ENCODE data around the gene ADK. TPM values are rescaled to one million over a fixed set of nuclear protein-coding genes. Genes with fewer than 3 reads are reported as not detected.
A peak's percentile ranks its signal among the peaks of the same experiment; 100 is the strongest.

ADK gene
- total RNA-seq, 2 experiments from 2014 or later, result 56.9 to 57.5 TPM

- CTCF ChIA-PET, result interaction anchor here (0.7 to 1.9 kb wide), 5 partner anchors 14 to 91 kb away, joined by 3 to 5 read pairs (median 3); no protein-coding TSS in a partner anchor
- H3K9me3 Mint-ChIP-seq, result no peaks in the 10 kb centered on the region
- H3K27ac Mint-ChIP-seq, result peak overlapping the region; percentile 22
- POLR2A ChIA-PET, result interaction anchor here (0.6 kb wide), 1 partner anchor 213 kb away, joined by 3 read pairs; no protein-coding TSS in a partner anchor
- no peak for DNase-seq
- no peak for TF ChIP-seq CTCF (IDR thresholded peaks at IDR 0.05)
- H3K4me1 Mint-ChIP-seq (ENCODE audit: low read depth), result peaks cover 14% of the 10 kb centered on the region
- no peak for ATAC-seq
- peaks cover 53% of the 10 kb centered on the region for H3K36me3 Mint-ChIP-seq (ENCODE audit: low read depth)
- intact Hi-C loops (cut with micrococcal nuclease), result no loop called here
- H3K4me3 Mint-ChIP-seq, result no peak overlapping the region
- H3K27me3 Mint-ChIP-seq, result no peaks in the 10 kb centered on the region
Observed at GRCh38 chr10:74122060-74122459, 29.0 kb upstream of the ADK start.

DNA sequence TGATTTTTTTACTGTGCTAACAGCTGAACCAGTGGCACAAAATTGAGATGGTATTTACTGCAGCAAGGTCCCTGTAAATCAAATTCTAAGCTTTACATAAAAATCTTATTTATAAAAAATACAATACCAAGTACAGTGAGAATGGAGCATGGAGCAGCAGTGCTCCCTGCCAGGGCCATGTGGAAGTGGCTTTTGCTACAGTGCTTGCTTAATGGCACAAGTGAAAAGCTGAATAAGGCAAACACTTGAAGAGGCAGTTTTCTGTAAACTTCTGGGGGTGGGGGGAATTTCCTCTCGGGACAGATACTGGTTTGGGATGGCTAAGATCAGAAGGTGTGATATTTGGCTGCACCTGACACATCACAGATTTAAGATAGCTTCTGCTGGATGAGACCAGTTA is 27.9 kb upstream of the ADK start:
- intact Hi-C loops (cut with micrococcal nuclease), result no loop called here
- Mint-ChIP-seq H3K4me1 (ENCODE audit: low read depth) (peaks cover 4% of the 10 kb centered on the region), H3K4me3 (no peak overlapping the region), H3K9me3 (no peaks in the 10 kb centered on the region), H3K27ac (peak overlapping the region; percentile 37), H3K27me3 (no peaks in the 10 kb centered on the region), H3K36me3 (ENCODE audit: low read depth) (peaks cover 50% of the 10 kb centered on the region)
- no peak for ATAC-seq
- ChIA-PET POLR2A (interaction anchor here (0.8 to 1.2 kb wide), 3 partner anchors 24 to 27 kb away, joined by 3 read pairs; no protein-coding TSS in a partner anchor), CTCF (interaction anchor here (1.1 to 1.9 kb wide), 5 partner anchors 13 to 90 kb away, joined by 3 to 4 read pairs (median 4); no protein-coding TSS in a partner anchor)
- no peak for DNase-seq
- no peak for TF ChIP-seq CTCF (IDR thresholded peaks at IDR 0.05)

DNA sequence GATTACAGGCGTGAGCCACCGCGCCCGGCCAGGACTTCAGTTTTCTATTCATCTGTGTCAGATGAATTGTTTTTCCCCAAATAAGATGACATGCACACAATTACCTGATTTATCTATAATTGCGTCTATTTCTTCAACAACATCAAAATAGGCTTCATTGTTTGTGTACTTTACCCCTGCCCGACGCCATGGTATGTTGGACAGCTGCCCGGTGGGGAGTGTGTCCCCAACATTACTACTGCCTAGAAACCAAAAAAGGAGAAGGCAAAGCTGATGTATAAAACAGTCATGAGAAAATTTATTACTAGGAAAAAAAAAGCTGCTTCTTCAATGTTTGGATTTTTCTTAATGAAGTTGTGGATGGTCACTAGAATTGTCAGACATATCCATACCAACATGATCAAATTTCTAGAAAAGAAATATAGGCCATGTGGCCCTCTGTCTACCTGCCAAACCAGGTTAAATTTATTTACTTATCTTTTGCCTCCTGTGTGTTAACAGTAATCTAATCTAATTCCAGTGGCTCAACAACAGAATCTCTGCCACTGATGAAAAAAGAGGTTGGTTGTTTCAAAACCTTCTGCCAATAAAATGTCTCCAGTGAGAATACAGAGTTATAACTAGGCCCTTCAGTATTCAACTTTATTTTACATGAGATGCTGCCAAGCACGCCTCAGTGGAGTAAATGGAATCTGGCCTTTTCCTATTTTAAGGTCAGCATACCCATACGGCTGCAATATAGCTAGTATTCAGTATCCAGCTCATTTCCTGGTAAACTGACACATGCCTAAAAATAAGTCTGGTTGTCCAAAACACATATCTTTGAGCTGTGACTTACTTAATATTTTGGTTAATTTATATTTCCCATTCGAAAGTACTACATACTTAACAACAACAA is 16.8 kb upstream of the ADK start:
- Mint-ChIP-seq H3K4me3 (no peak overlapping the region), H3K4me1 (ENCODE audit: low read depth) (no peaks in the 10 kb centered on the region), H3K9me3 (no peaks in the 10 kb centered on the region), H3K36me3 (ENCODE audit: low read depth) (peaks cover 35% of the 10 kb centered on the region), H3K27ac (no peak overlapping the region), H3K27me3 (no peaks in the 10 kb centered on the region)
- ATAC-seq, result no peak
- no peak for DNase-seq
- intact Hi-C loops (cut with micrococcal nuclease), result no loop called here
- TF ChIP-seq CTCF (IDR thresholded peaks at IDR 0.05), result no peak
- POLR2A ChIA-PET, result no interaction called here
- CTCF ChIA-PET, result interaction anchor here (1.1 to 1.2 kb wide), 2 partner anchors 31 to 80 kb away, joined by 3 read pairs; no protein-coding TSS in a partner anchor

DNA sequence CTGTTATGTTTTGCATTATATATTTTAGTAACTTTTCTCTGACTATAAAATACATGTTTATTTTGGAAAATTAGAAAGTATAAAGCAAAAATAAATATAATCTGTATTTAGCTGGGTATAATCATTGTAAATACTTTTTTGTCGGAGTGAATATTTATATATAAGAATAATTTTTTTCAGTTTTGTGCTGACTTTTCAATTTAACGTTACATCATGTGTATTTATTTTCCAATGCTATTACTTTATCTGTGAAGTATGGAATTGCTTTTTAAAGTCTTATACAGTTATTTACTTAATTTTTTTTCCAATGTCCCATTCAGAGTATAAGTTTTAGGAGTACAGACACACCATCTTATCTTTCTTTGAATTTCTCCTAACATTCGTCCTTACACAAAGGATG is 15.6 kb upstream of the ADK start:
- POLR2A ChIA-PET, result interaction anchor here (0.8 kb wide), 1 partner anchor 27 kb away, joined by 3 read pairs; no protein-coding TSS in a partner anchor
- H3K36me3 Mint-ChIP-seq (ENCODE audit: low read depth), result peaks cover 33% of the 10 kb centered on the region

More for the DNA sequence above, 15.6 kb upstream of the ADK start:
- Mint-ChIP-seq H3K9me3 (no peaks in the 10 kb centered on the region), H3K4me1 (ENCODE audit: low read depth) (no peaks in the 10 kb centered on the region), H3K4me3 (no peak overlapping the region), H3K27me3 (no peaks in the 10 kb centered on the region), H3K27ac (no peak overlapping the region)
- ATAC-seq, result no peak
- TF ChIP-seq CTCF (IDR thresholded peaks at IDR 0.05), result no peak
- no peak for DNase-seq
- intact Hi-C loops (cut with micrococcal nuclease), result no loop called here
- CTCF ChIA-PET, result interaction anchor here (1.0 kb wide), 1 partner anchor 13 kb away, joined by 3 read pairs; no protein-coding TSS in a partner anchor

All from activated CD8-positive, alpha-beta T cell treated with anti-CD3 and anti-CD28 coated beads for 36 hours (primary cell).